Measurements from ENCODE around the gene RAP1GAP.

The RAP1GAP gene
- 0.31 to 0.40 reads per million in 2 donors for total RNA-seq

DNA sequence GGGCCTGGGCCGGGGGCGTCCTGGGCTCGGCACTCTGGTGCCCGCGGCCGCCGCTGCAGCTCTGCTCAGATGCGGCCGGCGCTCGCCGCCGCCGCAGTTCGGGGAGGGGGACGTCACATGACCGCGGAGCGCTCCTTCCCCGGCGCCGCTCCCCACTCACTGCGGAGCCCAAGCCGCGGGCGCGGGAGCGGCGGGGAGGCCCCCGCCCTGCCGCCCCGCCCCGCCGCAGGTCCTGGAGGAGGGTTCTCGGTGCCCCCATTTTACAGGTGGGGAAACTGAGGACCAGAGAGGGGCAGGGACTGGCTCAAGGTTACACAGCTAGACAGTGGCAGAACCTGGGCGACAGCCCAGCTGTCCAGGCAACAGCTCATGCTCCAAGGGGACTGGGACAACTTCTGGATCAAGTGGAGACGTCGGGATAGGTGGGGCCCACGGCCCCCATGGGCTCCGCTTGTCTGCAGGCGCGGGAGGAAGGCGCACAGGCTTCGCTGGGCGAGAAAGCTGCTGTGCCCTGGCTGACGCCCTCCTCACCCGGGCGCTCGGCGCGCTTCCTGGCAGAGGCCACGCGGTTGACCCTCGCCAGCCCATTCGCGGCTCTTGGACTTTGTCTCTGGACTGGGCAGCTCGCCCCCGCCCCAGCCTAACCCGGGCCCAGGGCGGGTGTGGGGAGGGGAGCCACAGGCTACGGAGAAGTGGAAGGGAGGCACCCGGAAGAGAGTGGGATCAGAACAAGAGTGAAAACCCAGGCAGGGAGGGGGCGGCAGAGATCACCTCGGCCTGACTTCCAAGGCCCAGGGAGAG, at the start of gene RAP1GAP:
Gene RAP1GAP (minus strand): TSS at position 100 of the 801 bp plus-strand sequence. CDS start 49,325 bp downstream, outside the sequence.
- peak in 2 of 5 experiments; percentile 28 to 55 for DNase-seq

DNA sequence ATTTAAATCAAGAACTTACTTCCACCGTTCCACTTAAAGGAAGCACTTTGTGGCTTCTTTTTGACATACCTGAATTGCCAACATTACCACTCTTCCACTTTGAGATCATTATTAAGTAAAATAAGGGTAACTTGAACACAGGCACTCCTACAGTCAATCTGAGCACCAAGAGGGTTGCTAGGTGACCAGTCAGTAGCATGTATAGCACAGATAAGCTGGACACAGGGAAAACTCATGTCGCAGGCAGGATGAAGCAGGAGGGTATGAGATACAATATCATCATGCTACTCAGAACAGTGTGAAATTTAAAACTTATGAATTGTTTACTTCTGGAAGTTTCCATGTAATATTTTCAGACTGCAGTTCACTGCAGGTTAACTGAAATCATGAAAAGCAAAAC, 47.0 kb upstream of the RAP1GAP start:
- no peak for DNase-seq

DNA sequence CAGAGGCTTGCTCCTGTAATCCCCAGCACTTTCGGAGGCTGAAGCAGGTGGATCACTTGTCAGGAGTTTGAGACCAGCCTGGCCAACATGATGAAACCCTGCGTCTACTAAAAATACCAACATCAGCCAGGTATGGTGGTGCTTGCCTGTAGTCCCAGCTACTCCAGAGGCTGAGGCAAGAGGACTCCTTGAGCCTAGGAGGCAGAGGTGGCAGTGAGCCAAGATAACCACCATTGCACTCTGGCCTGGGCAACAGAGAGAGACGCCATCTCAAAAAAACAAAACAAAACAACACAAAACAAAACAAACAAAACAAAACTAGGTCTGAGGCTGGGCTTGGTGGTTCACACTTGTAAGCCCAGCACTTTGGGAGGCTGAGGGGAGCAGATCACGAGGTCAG, 38.7 kb upstream of the RAP1GAP start:
- no peak for DNase-seq

DNA sequence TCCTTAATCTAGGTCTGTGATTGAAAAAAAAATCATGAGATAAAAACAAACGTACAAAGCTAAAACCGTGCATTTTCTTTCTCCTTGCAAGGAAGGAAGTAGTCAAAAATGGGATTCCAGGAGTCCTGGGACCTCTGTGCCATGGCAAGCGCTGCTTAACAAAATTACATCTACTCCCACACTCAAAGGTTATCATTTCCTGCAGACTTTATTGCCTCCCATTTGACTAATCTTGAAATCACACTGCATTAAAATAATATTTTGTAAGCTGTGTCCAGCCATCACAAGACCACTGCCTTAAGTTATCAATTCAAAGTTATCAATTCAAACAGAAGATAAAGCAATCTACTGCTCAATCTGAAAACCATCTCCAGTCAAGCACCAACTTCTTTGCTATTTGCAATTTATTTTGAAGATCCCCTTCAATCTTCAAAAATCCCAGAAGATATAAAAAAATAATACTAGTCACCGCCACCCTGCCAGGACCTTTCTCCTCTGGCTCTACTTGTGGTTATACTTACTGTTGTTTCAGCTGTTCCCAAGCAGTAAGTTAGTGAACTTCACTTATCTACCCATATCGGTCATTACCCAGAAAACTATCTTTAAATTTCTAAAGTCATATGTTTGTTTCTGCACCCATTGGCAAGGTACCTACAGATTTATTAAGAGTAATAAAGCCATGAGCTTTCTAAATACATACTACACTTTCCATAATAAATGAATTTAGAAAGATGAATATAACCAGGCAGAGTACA, 38.1 kb upstream of the RAP1GAP start:
- DNase-seq = no peak

DNA sequence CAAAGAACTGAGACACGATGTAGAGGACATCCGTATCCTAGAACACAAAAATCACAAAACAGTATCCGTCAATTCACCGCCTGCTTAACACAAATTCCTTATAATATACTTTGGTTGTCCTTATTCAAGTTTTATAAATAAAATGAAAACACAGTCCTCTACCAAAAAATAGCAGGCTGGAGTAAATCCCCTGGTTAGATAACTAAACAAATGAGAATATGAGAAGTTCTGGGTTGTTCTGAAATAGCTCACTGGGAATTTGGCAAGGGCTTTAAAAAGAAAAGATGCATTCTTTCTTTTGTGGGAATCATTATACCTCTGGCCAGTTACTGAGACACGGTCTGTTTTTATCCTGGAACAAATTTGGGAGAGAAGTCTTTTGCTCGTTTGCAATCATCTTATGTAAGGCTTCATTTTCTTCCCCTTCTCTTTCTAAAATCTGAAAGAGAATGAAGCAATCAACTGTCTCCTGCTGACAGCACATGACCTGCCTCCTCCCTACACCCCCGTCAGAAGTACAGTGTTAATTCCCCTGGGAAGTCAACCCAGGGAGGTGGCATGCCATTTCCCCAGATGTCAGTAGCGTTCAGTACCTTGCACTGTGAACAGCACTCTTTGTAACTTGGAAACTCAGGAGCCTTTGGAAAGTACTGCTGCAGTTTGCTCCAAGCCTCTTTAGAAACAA, 37.1 kb upstream of the RAP1GAP start:
- no peak for DNase-seq

DNA sequence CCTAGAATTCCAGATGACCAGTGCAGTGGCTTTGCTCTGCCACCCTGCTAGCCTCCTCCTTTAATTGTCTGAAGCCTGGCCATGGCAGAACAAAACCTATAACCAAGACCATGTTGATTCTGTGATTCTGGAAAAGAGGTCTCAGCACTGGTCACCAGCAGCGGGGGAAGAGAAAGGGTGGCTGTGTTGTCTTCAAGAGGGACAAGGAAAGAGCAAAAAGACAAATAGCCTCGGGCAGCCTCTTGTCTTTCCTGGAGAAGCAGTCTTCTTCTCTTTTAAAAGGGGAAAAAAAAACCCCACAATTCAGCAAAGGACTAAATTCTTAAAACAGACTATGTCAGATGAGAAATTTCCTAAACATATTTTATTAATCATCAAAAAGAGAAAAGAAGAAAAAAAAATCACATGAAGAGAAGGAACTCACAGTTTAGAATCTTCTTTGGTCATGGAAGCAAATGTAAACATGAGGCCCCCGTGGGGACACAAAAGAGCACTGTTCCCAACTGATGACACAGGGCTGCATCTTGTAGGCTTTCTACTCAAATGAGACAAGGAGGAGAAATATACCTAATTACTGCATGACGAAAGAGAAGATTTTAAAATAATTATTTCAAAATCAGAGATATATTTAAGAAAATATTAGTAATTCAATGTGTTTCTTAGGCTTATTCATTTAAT, 36.3 kb upstream of the RAP1GAP start:
- no peak for DNase-seq

DNA sequence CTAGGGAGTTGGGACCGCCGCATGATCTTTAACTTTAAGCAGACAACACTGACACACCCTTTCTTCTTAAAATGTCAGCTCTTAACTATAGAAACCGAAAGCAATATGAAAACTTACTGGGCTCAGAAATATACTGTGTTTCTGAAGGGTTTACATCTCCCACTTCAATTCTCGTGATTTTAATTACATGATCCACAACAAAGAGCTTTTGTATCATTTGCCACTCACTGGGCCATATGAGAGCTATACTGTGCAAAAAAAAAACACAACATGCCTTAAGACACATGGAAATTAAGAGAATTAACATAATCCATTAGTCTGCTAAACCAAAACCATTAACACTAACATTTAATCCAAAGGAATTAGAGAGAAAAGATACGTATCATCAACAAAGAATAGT, 35.0 kb upstream of the RAP1GAP start:
- no peak for DNase-seq

DNA sequence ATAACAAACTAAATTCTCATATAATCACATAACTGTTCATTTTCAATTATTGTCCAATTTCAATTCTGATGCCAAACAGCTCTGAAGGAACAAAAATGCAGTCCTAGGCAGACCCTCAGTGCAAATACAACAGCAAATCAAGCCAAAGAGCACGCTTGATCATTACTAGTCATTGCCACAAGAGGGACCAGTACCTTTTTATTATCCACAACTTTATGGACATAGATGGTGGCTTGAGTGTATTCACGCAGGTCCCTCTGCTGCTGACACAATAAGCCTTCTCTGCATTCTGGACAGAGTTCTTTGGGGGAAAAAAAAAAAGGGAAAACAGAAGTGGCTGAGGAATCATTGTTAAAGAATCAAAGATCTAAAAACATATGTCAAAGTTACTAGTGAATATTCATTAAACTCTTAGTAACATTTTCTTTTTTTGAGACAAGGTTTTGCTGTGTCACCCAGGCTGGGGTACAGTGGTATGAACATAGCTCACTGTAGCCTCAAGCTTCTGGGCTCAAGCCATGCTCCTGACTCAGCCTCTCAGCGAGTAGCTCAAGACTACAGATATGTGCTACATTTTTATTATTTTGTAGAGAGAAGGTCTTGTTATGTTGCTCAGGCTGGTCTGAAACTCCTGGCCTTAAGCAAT, 34.3 kb upstream of the RAP1GAP start:
- DNase-seq = peak in 1 of 5 experiments; percentile 6

DNA sequence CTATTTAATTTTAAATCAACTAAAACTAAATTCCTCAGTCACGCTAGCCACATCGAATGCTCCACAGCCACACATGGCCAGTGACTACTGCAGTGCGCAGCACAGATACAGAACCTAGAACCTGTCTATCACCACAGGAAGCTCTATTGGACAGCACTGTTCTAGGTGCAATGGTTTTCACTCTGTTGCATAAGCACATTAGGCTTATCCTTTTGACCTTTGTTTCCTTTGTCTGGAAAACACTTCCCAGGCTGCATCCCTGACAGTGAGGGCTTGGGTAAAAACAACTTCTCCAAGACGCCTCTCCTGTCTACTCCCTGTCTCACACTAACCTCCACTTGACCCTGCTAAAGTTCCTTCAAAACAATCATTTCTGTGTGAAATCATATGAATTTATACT, 33.6 kb upstream of the RAP1GAP start:
- no peak for DNase-seq

DNA sequence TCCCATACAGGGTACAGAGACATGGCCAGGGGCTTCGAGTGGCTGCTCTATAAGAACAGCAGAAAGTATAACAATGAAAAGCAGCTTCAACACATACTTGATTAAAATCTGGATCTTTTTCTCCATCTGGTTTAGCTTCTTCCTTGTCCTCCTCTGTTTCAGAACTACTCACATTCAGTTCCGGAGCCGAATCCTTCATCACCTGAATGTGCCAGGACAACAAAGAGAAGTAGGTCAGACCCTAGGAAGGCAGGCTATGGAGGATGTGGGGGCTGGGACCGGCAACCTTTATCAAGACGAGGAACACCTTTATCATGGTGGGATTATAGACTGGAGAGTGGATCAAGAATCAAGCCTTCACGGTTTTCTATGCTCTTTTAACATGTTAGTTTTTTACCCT, 32.2 kb upstream of the RAP1GAP start:
- no peak for DNase-seq

DNA sequence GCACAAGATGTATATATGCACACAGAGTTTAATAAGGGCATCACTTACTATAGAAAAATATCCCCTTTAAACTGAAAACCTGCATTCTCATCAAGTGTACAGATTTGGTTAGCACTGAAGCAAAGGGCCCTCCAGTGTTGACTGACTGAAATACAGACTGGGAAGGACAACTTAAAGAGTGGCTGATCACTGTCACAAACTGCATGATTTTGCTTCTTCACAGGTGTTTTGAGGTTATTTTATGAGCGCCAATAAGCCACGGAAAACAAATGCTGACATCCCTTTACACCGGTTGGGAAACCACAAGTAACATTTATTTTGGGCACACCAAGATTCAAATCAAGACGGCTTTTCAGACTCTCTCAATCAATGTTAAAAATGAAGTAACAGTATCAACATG, 30.9 kb upstream of the RAP1GAP start:
- peak in 1 of 5 experiments; percentile 67 for DNase-seq

DNA sequence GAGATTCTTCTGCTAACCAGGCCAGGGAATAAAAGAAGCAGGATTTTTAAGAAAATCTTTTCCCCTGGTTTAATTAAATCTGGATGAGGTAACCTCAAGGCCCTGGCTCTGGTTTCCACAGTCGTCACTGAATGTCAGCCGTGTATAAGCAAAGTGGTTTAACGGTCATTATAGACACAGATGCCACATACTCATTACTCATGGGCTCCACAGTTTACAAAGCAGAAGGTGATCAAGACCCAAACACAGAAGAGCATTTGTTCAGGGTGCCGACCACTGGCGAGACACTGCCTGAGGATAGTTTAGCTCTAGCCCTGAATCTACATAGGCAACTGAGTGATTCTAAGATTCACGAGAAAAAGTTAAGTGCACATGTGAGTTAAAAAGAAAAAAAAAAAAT, 27.8 kb upstream of the RAP1GAP start:
- no peak for DNase-seq

DNA sequence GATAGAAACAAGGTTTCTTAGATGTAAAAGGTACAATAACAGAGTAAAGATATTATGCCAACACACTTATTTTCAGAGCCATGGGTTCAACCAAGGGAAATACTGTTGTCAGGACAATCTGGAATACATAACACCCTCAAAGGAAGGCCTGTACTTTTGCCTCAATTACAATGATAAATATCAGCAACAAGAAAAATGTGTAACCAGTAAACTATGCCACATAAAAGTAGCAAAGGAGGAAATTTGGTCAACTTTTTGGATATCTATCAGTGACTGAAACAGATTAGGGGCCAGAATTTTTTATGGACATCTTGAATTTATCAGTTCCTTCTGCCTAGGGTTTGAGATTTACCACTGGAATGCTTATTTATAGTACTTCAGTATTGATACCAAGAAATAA, 24.6 kb upstream of the RAP1GAP start:
- no peak for DNase-seq

DNA sequence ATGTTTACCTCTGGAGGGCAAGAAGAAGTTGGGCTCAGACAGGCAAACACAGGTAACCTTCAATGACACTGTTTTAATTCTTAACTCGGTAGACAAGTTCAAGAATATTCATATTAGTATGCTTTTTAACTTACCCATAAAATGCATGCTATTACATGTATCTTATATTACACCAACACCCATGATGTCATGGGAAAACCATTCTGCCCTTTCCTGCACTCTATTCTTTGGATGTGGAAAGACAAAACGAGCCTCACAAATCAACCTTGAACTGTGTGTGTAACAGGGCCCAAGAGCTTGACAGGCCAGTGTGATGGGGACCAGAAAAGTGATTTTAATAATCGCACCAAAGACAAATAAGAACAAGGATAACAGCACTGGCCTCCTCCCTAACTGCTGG, 22.6 kb upstream of the RAP1GAP start:
- no peak for DNase-seq

DNA sequence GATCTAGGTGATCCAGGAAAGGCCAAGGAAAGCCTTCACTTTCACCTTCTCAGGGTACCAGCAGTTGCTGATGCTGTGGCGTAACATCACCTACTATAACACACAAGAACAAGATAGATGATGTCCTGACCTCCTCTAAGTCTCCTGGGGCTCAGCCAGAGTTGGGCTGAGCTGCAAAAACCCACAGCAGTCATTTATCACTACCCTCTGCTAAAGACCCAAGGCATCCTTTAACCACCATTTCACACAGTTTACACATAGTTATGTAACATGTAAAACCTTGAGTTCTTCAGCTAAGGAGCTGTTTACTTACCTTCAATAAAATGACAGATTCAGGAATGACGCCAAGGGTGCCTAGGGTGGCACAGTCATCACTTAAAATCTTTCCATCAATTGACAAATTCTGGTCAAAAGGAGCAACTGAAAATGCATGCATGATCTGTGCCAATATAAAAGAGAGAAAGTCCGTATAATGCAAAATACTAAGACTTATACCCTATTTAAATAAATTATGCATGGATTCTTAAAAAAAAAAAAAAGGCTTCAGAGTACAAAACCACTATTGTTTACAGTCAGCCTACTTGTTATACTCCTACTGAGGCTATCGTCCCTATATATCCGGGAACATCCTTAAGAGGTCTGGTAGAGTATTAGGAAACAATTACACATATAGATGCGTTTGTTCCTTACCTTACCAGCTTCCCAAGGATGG, 20.7 kb upstream of the RAP1GAP start:
- no peak for DNase-seq

DNA sequence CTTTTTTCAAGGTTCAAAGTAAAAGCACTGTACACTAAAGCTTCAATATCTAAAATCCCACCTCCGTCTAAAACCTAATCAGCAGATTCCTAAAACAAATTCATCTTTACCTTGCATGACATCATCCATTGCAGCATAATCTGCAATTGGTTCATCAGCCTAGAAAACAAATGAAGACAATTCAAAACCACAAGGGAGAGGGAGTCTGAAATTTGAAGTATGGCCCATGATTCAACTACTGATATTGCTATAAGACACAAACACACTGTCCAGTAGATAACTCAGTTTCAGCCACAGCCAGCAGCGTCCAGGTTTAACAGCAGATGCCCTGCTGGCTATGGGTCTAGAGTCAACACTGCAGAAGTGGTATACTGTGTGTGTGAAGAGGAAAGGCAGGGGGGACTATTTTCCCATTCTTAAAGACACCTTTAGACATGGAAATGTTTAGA, 17.9 kb upstream of the RAP1GAP start:
- DNase-seq = no peak

DNA sequence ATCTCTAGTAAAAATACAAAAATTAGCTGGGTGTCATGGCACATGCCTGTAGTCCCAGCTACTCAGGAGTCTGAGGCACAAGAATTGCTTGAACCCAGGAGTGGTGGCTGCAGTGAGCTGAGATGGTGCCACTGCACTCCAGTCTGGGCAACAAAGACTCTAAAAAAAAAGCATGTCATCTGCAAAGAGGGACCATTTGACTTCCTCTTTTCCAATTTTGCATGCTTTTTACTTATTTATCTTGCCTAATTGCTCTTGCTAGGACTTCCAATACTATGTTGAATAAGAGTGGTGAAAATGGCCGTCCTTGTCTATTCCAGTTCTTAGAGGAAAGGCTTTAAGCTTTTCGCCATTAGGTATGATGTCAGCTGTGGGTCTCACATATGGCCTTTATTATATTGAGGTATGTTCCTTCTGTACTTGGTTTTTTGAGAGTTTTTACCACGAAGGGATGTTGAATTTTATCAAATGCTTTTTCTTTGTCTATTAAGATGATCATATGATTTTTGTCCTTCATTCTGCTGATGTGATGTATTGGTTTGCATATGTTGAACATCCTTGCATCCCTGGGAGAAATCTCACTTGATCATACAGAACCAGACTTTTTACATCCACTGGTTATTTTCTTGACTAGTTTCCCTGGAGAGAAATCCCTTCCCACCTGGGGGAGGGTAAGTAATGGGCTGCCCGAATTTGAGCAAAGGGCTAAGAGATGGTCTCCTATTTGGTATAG, 17.0 kb upstream of the RAP1GAP start:
- no peak for DNase-seq

DNA sequence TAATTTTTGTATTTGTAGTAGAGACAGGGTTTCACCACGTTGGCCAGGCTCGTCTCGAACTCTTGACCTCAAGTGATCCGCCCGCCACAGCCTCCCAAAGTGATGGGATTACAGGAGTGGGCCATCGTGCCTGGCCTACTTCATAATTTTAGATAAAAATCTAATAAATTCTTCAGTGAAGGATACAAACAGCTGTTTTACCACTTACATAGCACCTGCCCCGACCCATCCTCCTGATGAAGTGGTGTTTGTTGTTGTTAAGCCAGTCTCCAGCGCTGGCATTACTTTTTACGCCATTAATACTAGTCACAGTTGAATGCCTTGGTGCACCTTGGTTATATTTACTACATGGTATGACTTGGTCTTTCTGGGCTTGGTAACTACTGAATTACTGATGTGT, 12.3 kb upstream of the RAP1GAP start:
- no peak for DNase-seq

DNA sequence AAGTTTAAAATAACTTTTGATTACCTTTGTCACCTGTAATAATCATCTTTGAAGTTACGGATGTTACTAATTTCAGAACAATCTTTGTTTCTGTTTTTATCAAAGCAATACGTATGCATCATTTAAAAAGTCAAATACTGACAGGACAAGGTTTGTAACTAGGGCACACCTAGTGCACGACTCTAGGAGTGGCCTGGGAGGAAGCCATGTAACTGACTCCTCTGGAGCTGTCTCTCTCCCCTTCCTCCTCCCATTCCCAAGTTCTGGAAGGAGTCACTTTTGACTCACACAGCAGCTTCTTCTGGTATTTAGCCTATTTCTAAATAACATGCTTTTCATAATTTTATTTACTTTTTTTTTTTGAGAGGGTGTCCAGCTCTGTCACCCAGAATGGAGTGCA, 11.8 kb upstream of the RAP1GAP start:
- no peak for DNase-seq

DNA sequence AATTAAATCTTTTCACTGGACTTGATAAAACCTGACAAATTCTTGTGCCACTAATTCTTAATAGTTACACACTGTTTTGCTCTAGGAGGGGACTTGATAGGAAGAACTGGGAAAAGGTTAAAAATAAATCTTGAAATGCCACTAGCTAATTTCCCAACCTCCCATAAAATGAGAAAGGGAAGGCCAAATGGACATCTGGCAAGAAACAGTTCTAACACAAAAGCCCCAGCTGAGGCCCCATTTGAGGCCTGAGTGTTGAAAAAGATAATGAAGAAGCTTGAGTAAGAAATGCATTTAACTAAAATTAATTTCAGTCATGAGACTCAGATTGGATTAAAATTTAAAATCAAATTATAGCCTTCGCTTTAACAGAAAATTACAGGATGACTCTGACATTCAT, 11.2 kb upstream of the RAP1GAP start:
- DNase-seq = no peak

DNA sequence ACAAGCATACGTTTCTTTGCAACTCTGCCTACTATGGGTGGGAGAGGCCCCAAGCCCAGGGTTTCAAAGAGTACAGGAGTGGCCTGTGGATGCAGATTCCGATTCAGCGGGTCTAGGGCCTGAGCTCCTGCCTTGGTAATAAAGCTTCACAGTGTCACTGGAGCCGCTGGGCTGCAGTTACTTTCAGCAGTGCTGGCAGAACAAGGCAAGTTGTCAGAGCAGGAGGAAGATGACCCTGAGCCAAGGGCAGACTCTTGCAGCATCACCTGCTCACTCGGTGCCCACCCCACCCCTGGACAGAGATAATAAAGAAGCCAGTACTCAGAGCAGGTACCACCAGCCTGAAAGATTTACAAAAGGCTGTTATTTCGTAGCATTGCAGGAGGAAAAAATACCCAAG, 8.0 kb upstream of the RAP1GAP start:
- DNase-seq = no peak
